Stimulated activated CD4-positive, alpha-beta T cell treated with anti-CD3 and anti-CD28 coated beads, TNF-alpha, amount 100 ng/mL, for 4 hours (primary cell): ENCODE results near the gene MIER3.
"Not testable (repeated sequence)": the region's sequence is repeated elsewhere in the genome, so short reads cannot be mapped to it uniquely, and the experiment has no call there.

Source experiments
- DNase-seq, 3 experiments: peaks; one replicate each; pipeline ENCODE4 v3.0.0-alpha.2; 2020; ENCODE audit warnings: low read depth in 3 of 3

The MIER3 gene, protein sequence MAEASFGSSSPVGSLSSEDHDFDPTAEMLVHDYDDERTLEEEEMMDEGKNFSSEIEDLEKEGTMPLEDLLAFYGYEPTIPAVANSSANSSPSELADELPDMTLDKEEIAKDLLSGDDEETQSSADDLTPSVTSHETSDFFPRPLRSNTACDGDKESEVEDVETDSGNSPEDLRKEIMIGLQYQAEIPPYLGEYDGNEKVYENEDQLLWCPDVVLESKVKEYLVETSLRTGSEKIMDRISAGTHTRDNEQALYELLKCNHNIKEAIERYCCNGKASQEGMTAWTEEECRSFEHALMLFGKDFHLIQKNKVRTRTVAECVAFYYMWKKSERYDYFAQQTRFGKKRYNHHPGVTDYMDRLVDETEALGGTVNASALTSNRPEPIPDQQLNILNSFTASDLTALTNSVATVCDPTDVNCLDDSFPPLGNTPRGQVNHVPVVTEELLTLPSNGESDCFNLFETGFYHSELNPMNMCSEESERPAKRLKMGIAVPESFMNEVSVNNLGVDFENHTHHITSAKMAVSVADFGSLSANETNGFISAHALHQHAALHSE

DNA sequence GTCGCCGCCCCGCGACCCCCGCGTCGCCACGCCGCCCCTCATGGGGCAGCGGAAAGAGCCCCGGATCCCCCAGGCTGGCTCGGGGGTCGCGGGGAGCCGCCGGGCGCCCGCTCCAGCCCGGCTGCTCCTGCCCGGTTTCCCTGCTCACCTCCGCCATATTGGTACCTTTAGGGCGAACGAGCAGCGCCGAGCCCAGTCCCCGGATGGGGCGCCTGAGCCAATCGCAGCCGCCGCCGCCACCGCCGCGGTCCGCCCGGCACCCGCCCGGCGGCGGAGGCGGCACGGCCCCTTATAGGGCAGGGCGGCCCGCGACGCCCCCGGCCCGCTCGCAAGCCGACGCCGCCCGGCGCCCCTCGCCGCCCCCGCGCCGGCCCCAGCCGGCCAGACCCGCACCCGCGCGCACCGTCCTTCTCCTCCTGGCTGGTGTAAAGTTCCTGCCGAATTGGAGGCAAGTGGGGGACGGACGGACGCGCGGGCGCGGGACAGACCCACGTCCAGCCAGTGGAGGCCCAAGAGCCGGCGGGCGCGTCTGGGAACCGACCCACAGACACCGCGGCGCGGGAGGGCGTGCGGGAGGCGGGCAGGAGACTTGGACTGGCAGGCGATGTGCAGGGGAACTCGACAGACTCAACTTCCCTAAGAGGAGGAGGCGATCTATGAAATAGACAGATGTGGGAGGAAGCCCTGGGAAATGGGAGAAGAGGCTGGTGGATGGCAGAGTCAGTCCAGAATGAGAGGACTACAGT, at the start of gene MIER3:
TSS of gene MIER3 (minus strand) at position 178 of the 746 bp plus-strand sequence. CDS start at position 157, 21 bp downstream.
- DNase-seq = peak; percentile 62 to 67 (median 63)

DNA sequence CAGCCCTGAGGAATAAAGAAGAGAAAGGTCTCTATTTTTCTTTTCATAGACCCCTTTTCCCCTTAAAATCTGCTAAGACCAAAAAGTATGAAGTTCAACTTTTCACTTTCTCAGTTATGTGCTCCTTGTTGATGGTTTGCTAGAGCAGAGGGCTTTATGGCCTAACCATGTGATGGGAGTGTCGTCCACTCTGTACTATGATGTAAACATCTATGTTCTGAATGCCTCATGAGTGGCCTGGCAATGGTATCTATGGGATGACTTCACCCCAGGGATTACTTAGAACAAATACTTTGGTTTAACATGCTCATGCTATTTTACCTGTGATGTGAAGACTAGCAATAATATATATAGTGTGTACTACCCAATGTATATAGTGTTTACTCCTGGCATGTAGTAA, 43.7 kb upstream of the MIER3 start:
- no peak for DNase-seq

DNA sequence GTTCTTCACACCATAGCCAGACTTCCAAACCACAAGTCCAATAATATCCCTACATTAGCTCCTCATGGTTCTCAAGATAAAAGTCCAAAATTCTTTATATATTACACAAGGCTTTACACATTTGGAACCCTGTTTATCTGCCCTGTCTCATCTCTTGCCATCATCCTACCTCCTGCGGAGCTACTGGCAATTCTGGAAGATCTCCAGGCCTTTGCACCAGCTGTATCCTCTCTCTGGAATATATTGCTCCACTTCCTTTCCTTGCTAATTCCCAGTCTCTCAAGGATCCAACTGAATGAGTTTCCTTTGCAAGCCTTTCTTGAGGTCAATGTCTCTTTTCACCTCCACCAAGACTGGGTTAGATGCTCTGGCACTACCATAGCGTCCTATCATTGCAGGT, 41.3 kb upstream of the MIER3 start:
- no peak for DNase-seq

DNA sequence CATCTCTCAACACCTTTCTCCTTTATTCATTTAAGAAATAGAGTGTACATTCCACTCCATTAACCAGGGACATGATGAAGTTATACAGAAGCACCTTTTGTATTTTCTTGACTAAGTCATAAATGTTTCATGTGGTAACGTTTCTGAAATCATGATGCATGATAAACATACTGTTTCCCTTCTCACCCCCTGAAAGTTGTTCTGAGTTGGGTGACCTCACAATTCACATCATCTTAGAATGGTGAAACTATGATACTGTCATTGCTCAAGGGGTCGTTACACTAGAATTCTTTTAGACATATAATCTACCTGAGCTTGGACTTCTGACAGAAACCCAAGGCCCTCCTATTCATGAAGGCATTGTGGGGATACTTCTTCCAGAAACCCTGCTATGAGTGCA, 37.8 kb upstream of the MIER3 start:
- no peak for DNase-seq

DNA sequence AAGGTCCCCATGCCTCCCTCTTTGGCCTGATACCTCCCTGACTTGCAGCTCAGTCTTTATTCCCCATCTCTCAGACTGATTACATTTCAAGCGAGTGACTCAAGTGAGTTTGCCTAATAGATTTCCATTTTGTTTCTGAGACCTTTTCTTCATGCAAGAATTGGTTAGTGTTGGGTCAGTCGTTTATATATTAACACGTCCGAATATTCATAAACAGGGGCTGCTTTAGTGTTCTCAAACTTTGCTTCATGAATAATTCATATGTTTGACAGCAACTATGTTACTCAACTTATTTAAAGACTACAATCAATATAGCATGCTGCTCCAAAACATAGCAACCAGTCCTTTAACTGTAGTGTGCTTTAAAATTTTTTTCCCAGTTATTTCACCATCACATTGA, 36.6 kb upstream of the MIER3 start:
- DNase-seq = no peak

DNA sequence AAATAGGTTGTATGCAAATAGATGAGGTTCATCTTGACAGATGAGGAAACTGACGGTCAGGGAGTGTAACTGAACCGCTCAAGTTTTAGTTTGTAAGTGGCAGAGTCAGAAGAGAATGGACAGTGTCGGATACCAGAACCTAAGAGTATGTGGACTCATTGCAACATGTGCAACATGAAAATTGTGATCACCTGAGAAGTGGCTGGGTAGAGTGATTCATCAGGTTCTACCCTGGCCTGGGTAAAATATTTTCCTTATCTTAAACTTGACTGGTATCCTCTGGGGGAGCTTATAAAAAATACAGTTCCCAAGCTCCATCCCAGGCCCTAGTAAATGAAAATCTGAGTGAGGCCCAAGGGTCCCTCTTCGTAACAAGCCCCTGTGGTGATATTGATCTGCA, 35.2 kb upstream of the MIER3 start:
- DNase-seq = no peak

DNA sequence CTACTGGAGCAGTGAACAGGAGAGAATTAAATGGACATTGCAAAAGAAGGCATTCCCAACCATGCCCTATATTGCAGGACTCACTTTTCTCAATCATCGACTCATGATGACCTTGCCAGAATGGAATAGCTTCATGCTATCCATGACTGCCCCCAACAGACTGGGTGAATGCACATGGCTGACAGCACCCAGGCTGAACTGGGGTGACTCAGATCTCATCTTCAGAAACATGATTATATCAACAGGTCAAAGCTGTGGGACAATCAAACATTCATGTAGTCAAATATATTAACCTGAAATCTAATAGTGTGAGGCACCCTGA, 34.7 kb upstream of the MIER3 start:
- no peak for DNase-seq

DNA sequence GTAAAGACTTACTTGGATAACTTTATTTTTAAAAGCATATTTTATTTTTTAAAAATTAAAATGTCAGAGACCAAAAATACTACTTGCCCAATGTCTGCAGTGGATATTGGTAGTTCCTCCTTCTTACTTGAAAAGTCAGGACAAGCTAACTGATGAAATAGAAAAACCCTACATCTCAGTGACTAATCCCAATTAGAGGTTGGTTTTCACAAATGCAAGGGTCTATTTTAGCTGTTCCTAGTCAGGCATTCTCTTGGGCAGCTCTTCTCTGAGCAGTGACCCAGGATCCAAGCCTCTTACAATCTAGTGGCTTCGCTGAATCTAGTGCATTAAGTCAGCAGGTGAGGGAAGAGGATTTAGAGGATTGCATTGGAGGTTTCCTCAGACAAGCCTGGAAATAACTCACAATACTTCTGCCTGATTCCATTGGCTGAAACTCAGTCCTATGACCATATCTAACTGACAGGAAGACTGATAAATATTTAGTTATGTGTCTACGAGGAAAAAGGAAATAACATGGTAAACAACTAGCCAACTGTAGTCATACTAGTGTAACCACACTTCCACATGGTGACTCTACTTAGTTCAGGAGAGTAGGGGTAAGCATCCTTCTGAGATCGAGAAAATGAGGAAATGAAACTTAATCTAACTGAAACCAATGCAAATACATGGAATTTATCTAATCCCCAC, 34.2 kb upstream of the MIER3 start:
- DNase-seq = no peak

DNA sequence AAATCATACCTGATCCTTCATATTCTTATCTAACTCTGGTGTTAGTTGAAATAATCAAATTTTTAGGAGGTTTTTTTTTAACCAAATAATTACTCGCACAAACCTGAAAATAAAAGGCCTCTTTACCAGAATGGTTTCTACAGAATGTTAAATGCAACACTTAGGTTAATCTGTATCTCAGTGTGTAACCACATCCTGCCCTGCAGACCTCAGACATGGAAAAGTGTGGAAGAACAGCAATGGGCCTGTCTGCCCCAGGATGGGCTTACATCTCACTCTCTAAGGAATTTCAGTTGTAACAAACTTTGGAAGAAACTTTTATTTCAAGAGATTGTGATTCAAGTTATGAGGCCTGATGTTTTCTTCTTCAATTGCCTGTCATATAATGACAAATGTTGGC, 32.5 kb upstream of the MIER3 start:
- DNase-seq = no peak

DNA sequence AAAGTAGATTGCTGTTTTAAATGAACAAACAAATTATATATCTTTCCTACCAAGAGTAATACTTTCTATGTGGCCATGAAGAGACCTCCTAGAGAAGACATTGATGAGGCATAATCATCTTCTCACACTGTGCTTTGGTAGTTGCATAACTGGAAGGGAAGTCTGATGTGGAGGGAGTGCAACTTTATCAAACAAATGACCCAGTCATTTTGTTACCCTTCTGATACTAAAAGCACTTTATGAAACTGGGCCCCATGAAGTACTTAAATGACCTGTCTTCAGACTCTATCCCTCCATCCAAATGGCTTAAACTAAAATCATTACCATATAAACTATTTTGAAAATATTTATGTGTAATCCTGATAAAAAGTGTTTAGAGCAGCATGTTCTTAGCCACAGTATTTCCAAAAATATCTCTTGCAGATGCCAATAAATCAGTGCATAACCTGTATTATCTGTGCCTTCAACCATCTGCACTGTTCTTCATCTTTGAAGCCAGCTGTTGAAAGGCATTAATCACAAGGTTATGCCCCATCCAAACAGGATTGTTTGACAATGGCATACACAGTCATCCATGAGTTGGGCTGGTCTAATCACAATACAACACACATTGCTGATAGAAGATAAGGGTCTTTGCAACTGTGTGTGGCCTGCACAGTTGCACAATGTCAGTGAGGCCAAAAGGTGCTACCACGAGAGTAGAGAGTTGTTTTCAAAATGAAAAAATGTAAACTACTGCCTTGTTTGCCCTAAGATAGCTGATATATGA, 31.9 kb upstream of the MIER3 start:
- no peak for DNase-seq

DNA sequence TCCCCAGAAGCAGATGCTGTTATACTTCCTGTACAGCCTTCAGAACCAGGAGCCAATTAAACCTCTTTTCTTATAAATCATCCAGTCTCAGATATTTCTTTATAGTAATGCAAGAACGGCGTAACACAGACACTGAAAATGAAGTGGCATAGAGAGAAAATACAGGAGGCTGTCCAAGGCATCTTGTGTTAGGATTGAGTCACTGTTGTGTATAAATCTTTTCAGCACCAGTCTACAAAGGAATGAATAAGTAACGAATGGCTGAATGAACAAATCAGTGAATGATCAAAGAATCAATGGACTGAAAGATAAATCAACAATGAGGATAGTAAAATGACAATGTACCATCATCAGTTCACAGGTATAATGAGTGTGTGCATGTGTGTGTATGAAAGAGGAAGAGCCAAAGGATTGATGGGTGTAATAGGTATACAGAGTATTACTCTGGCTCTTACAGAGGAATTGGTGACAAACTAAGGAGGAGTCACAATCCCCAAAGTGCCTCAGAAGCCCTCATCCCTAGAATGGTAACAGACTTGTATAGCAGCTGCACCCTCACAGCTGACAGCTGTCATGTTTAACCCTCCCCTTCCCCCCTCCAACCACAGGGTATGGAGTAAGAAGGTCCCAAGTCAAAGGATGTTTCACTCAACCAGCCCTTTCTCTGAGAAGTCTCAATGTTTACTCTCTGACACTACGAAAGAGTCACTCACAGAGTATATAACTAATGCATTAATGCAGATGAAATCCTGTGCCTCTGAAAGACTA, 29.8 kb upstream of the MIER3 start:
- DNase-seq = no peak

DNA sequence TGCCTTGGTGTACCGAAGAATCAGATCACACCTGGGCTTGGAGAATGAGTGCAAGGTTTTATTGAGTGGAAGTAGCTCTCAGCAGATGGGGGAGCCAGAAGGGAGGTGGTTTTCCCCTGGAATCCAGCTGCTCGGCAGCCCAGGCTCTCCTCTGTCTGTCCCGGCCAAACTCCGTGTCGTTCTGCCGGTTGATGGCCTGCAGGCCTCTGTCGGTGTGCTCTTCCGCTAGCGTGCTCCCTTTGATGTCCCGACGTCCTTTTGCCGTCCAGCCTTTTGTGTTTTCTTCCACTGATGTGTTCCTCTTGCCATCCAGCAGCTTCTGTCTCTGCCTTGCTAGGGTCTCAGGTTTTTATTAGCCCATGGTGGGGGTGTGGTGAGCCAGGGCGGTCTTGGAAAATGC, 28.0 kb upstream of the MIER3 start:
- DNase-seq = no peak

DNA sequence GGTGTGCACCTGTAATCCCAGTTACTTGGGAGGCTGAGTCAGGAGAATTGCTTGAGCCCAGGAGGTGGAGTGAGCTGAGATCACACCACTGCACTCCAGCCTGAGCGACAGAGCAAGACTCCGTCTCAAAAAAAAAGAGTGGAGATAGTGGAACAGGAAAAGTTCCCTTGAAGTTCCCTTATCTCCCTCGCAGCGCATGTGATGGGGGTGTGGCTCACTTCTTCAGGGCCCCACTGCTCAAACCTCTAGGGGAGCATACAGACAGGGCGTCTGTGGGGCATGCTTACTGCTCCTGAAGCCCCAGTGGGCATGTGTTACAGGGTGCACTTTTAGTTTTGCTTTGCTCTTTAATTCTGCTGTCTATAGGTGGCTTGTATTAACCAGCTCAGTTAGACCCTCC, 27.6 kb upstream of the MIER3 start:
- DNase-seq = not testable (repeated sequence)

DNA sequence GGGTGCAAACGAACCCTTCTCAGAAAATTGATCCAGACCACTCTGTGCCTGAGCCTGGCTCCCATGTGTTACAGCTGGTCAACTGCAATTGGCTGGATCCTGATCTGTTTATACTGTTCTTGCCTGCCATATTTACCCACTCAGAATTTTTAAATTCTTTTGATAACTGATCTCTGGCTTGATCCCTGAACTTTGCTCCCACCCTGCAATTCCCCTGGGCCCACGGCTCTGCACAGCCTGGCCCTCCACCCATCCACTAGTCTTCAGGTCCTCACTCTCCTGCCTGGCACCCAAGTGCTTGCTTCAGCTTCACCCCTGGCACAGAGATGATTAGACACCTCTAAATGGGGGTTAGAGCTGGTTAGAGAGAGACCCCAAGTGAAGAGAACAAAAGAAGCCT, 25.9 kb upstream of the MIER3 start:
- no peak for DNase-seq

DNA sequence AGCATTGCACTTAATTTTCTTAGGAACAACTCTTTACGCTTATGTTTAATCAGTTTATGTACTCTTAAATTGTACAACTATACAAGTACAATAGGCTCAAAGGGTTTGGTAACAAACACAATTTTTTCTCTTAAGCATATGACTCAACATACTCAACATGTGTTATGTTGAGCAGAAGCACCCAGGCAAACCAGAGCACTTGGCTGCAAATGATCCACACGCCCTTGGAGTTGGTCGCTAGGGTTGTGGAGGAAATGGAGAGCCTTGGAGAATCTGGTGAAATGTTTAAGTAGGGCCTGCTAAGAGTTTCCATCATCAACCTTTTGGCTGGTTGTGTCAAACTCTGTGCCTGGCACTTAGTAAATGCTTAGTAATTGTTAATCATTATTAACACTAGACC, 25.1 kb upstream of the MIER3 start:
- DNase-seq = no peak

DNA sequence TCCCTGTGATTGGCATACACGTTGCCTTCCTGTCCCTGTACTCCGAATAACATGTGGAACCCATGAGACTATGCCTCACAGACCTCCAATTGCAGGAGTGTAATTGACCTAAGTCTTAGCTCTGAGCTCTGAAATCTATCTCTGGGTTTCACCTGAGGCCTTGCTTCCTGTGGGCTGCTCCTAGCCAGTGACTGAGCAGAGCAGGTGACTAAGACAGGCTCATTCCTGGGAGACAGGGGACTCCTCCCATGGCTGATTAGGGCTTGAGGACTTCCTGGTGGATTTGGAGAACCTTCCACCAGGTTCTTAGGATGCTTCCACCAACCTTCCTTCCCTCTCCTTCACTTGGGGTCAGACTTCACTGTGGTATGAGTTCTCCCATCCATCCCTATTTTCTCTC, 22.3 kb upstream of the MIER3 start:
- DNase-seq = no peak

DNA sequence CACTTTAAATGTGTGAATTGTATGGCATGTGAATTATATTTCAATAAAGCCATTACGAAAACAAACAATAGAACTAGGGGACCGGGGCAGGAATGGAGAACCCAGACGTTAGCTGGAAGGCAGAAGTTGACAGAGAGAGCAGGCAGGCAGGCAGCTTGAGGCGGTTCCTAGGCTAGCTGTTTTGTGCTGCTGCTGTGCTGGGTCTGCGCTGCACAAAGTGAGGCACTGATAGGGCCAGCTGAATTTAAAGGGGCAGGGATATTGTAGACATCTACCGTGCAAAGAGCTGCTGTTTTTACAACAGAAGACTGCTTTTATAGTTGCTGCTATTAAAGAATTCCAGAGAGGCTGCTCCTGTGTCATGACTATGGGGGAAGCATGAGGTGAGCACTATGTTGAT, 21.6 kb upstream of the MIER3 start:
- DNase-seq = no peak

DNA sequence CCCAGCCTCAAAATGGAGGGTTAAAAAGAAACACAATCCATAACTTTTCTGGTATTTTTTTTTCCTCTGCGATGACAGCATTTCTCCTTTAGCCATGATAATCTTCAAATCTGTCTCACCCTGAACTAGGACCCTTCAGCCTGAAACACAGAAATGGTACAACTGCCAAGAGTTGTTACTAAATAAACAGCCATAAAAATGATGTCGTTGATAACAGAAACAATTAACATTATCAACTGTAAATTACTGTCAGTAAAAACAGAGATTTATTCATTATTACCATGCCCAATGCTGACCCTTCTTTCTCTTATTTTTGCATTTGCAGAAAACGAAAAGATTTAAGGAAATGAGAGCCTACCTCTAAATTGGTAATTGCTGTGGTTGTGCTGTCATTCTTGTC, 19.4 kb upstream of the MIER3 start:
- no peak for DNase-seq

DNA sequence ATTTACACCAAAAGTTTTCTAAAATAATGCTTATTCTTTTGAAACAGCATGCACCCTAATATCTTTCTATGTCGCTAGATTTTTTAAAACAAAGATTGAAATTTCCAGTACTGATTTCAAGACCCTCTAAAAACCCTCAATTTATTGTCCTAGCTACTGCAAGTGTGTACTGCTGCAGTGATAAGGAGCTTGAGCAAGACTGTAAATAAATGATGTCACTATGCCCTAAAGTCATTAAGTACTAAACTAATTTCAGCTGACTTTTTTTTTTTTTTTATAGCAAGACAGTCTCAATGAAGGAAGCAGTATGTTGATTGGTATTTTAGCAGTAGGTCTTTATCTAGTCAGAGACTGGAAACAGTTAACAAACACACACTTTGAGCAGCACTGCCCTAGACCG, 12.2 kb upstream of the MIER3 start:
- DNase-seq = no peak

DNA sequence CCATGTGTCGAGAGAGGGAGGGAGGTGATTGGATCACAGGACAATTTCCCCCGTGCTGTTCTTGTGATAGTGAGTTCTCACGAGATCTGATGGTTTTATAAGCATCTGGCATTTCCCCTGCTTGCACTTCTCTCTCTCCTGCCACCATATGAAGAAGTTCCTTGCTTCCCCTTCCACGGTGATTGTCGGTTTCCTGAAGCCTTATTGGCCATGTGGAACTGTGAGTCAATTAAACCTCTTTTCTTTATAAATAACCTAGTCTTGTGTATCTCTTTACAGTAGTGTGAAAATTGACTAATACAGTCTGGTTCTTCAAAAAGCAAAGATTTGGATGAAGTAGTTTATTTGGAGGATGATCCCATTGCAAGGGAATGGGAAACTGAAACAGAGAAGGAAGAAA, 11.3 kb upstream of the MIER3 start:
- no peak for DNase-seq

DNA sequence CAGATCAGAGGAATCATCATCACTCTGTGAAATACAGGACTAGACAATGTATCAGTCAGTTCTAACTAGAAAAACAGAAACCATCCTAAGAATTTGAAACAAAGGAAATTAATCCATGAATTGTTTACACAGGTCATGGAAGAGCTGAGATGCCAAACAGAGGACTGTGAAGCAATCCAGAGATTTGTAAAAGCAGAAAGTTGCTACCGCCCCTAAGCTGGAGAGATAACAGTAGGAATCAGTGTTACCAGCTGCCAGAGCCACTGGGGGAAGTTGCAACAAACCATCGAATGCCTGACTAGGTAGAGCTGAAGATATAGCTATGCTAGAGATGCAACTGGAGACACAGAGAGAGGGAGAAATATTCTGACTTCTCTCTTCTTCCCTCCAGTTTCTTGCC, 10.4 kb upstream of the MIER3 start:
- DNase-seq = no peak
